ENCODE results near the gene RHBDD1. TPM values are rescaled to one million over a fixed set of nuclear protein-coding genes. Genes with fewer than 3 reads are reported as not detected.

Gene RHBDD1
- total and polyA plus RNA-seq, 2 donors (not counting 3 experiments of a cell fraction or from before 2014, with no cell fraction given), result 6.8 to 19.4 TPM

DNA sequence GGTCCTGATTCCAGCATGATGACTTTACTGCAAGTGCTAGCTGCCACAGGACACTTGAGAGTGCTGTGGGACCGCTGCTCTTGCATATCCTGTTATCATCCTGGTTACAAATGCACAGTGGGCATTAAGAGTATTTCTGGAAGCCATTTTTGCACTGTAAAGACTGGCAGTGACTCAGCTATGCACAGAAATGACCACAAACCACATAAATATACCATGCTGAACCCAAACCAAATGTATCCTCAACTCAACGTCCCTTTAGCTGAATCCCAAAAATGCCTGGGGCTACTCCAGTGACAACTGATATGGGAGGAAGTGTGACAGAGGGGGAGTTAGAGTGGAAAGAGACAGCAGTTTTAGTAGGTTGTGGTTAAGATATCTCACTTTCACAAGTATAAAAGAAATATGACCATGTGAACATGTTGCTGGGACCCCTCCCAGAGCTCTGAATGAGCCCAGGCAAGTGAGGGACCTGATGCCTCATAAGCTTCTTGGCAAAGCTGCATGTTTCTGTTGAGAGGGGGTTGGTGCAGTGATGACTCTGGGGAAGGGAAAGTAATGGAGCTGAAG lies 37.3 kb downstream of the RHBDD1 start:
- no peak for TF ChIP-seq FOS (IDR thresholded peaks at IDR 0.05; ENCODE audit: borderline replicate concordance, insufficient read depth, low read length)
- TF ChIP-seq POLR2AphosphoS5 (IDR thresholded peaks at IDR 0.05; ENCODE audit: insufficient read depth, low read depth, low read length), result no peak
- no peak for TF ChIP-seq POLR2A (IDR thresholded peaks at IDR 0.05; ENCODE audit: low read depth, low read length)
- TF ChIP-seq, protein P1, sequence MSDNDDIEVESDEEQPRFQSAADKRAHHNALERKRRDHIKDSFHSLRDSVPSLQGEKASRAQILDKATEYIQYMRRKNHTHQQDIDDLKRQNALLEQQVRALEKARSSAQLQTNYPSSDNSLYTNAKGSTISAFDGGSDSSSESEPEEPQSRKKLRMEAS (IDR thresholded peaks at IDR 0.05; ENCODE audit: insufficient read depth, insufficient read length), result no peak
- no peak for TF ChIP-seq MYC (IDR thresholded peaks at IDR 0.05; ENCODE audit: low read depth, low read length)
- TF ChIP-seq, protein P2, sequence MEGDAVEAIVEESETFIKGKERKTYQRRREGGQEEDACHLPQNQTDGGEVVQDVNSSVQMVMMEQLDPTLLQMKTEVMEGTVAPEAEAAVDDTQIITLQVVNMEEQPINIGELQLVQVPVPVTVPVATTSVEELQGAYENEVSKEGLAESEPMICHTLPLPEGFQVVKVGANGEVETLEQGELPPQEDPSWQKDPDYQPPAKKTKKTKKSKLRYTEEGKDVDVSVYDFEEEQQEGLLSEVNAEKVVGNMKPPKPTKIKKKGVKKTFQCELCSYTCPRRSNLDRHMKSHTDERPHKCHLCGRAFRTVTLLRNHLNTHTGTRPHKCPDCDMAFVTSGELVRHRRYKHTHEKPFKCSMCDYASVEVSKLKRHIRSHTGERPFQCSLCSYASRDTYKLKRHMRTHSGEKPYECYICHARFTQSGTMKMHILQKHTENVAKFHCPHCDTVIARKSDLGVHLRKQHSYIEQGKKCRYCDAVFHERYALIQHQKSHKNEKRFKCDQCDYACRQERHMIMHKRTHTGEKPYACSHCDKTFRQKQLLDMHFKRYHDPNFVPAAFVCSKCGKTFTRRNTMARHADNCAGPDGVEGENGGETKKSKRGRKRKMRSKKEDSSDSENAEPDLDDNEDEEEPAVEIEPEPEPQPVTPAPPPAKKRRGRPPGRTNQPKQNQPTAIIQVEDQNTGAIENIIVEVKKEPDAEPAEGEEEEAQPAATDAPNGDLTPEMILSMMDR (IDR thresholded peaks at IDR 0.05; ENCODE audit: extremely low read depth in 1 of 2, insufficient read depth in 1 of 2, low read depth in 1 of 2, low read length in 2 of 2), result no peak
- TF ChIP-seq EZH2 (IDR thresholded peaks at IDR 0.05; ENCODE audit: borderline replicate concordance, low read depth, low read length, severe bottlenecking), result no peak
- no peak for TF ChIP-seq JUN (IDR thresholded peaks at IDR 0.05; ENCODE audit: borderline replicate concordance, insufficient read depth, insufficient read length, low read depth)
- no peak for TF ChIP-seq GATA2 (IDR thresholded peaks at IDR 0.05; ENCODE audit: insufficient read depth, insufficient read length, low read depth, low read length)
- H3K9ac ChIP-seq (replicated peaks; ENCODE audit: extremely low read depth, insufficient read depth, low read length), result no peak overlapping the region
- dilution Hi-C loops (cut with MboI; ENCODE audit: extremely low pct_ligation_motif_present, low sequenced_read_pairs) (no loop called here), intact Hi-C loops (cut with micrococcal nuclease) (no loop called here)
- no peaks in the 10 kb centered on the region for H3K36me3 ChIP-seq (ENCODE audit: control insufficient read depth in 2 of 2, extremely low read depth in 1 of 2, insufficient read depth in 2 of 2, low read length in 2 of 2)
- no peaks in the 10 kb centered on the region for H3K9me1 ChIP-seq (replicated peaks; ENCODE audit: control insufficient read depth, extremely low read depth, insufficient read depth, low read length)
- no TSS peak for BruUV-seq (replicated peaks)
- POLR2A ChIA-PET, result no interaction called here
- H3K4me1 ChIP-seq (ENCODE audit: control insufficient read depth, extremely low read depth, insufficient read depth, low read length), result no peaks in the 10 kb centered on the region
- no peaks in the 10 kb centered on the region for H3K27me3 ChIP-seq (ENCODE audit: control insufficient read depth in 2 of 2, insufficient read depth in 2 of 2, low read length in 2 of 2)
- no peaks in the 10 kb centered on the region for H3K9me3 ChIP-seq (replicated peaks; ENCODE audit: control insufficient read depth, insufficient read depth, low read length)
- no peaks in the 10 kb centered on the region for H4K20me1 ChIP-seq (replicated peaks; ENCODE audit: control insufficient read depth, extremely low read depth, insufficient read depth, low read length)
- no peak overlapping the region for H3K4me2 ChIP-seq (ENCODE audit: insufficient read depth, low read length)
- CTCF ChIA-PET, result interaction anchor here (1.1 kb wide), 1 partner anchor 71 kb away, joined by 4 read pairs; no protein-coding TSS in a partner anchor
- FAIRE-seq, result no peak
- no peak for DNase-seq (ENCODE audit: low read depth, low spot score)
- no peaks in the 10 kb centered on the region for H3K79me2 ChIP-seq (ENCODE audit: control insufficient read depth, insufficient read depth, low read length)
- no peak overlapping the region for H2AFZ ChIP-seq (ENCODE audit: low read depth, low read length)
- H3K27ac ChIP-seq (ENCODE audit: insufficient read depth, low read depth, low read length), result no peak overlapping the region
- H3K4me3 ChIP-seq (replicated peaks in 1 of 3; ENCODE audit: insufficient read depth in 1 of 3, low read depth in 1 of 3, low read length in 3 of 3), result no peak overlapping the region
